Stimulated activated CD4-positive, alpha-beta T cell treated with anti-CD3 and anti-CD28 coated beads, Interleukin-2, amount 100 ng/mL, for 24 hours (primary cell): ENCODE results near the gene TRAPPC4.
"Not testable (repeated sequence)": the region's sequence is repeated elsewhere in the genome, so short reads cannot be mapped to it uniquely, and the experiment has no call there.

Experiments
- DNase-seq, 2 donors: peaks; one replicate each; pipeline ENCODE4 v3.0.0-alpha.2; 2020

Gene TRAPPC4

GRCh38 chr11:119014209-119014924, 4.2 kb upstream of the TRAPPC4 start:
- DNase-seq, result no peak

- DNase-seq, result no peak
Measured at GRCh38 chr11:119015054-119015611, 3.4 kb upstream of the TRAPPC4 start.

- DNase-seq, result no peak
Measured at GRCh38 chr11:119016216-119017009, 2.2 kb upstream of the TRAPPC4 start.

- DNase-seq, result not testable (repeated sequence)
Measured at GRCh38 chr11:119017377-119017776, 1.2 kb upstream of the TRAPPC4 start.

DNA sequence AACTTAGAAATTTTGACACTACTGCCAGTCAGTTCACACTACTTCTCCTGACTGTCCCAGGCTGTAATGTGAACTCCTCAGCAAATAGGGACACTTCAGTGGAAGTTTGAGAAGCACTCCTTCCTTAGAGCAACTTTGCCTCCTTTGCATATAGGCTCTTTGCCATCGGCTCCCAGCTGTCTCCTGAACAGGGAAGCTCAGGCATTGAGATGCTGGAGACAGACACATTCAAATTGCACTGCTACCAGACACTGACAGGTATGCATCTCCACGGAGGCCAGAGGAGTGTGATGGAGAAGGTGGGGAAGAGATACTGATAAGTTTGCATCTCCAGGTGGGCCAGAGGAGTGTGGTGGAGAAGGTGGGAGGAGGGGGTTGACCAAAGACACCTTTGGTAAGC, 1.4 kb downstream of the TRAPPC4 start:
- no peak for DNase-seq

DNA sequence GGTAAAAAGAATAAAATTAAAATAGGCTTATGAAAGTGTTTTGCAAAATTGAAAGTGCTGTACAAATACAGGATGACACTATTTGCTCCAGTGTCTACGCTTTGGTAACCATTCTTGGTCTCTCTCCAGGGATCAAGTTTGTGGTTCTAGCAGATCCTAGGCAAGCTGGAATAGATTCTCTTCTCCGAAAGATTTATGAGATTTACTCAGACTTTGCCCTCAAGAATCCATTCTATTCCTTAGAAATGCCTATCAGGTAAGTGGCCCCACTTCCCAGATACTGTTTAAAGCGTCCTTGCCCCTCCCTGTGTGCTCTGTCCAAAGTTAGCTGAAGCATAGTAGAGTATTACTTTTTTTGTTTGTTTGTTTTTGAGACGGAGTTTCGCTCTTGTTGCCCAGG, 3.1 kb downstream of the TRAPPC4 start:
- DNase-seq, result no peak

DNA sequence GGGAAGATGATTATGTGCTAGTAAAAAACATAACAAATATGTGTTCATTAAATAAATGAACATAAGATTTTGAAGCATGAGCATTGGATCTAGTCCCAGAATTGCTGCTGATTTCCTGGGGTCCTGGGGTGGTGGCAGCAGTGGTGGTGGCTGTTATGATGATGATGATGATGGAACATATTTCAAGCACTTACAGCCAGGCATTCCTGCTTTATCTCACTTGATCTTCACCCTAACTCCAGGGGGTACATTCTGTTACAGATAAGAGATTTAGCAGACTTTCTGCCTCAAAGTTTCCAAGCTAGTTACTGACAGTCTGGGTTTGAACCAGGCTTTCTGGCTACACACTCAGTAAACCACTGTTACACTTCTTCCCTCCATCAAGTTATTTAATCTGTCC, 5.2 kb downstream of the TRAPPC4 start:
- no peak for DNase-seq

DNA sequence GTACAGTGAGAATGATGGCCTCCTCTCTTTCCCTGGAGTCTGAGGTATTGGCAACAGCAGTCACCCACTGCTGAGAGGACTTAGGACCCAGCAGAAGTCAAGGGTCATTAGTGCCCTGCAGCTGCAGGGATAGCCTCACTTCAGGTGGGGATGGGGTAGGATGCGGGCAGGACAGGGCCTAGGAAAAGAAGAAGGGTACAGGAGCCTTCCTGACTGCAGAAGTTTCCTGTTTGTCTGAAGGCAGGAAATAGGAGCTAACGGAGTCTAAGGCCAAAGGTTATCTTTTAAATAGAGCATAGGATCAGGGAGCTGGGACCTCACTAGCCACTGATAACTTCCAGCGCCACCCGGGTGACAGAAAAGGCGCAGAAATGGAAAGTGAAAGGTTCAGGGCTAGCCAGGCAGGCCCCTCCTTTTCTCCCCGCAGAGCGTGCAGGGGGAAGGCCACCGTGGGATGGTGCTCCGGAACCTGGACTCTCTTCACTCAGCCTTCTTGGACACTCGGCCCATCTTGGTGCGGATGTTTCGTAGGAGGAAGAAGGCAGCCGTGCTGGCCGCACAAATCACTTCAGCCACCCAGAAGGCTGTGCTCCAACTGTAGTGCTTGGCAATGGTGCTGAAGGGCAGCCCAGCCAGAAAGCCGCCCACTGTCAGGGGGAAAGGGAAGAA, 6.0 kb downstream of the TRAPPC4 start:
- no peak for DNase-seq

DNA sequence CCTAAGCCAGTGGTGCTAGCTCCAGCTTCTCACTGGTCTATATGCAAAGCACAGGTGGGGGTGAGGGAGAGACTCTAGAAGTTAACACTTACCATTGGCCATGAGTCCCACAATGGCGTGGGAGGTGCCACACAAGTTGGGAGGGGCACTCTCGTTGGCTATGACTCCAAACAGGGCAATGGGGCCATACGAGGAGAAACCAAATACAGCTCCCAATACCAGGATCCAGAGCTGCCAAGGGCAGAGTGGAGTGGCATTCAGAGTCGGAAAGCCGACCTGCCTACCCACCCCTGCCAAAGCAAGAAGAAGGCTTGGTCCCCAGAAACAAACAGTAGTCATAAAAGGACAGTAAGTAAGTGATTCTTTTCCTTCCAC, 6.5 kb downstream of the TRAPPC4 start:
- DNase-seq, result no peak

DNA sequence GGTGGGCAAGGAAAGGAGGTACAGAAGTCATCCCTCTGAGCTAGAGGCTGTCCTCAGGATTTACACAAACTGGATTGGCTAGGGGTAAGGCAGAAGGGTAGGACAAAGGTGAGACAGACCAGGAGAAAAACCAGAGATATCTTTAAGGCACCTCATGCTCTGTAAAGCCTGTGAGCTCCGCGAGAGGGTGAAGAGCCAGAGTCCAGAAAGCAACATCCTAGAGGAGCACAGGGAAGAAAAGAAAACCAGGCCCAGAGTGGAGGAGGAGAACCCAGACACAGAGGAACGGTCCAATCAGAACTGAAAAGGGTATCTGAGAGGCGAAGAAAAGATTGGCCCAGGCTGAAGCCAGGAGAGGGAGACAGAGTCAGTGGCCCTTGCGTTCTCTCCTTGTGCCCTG, 7.0 kb downstream of the TRAPPC4 start:
- DNase-seq, result no peak

- DNase-seq, result no peak
Measured at GRCh38 chr11:119025978-119026766, 7.6 kb downstream of the TRAPPC4 start.

- no peak for DNase-seq
Measured at GRCh38 chr11:119026970-119027369, 8.4 kb downstream of the TRAPPC4 start.

- no peak for DNase-seq
Measured at GRCh38 chr11:119027561-119028345, 9.2 kb downstream of the TRAPPC4 start.

- DNase-seq, result no peak
Measured at GRCh38 chr11:119028346-119029068, 9.9 kb downstream of the TRAPPC4 start.

- no peak for DNase-seq
Measured at GRCh38 chr11:119029069-119029339, 10.4 kb downstream of the TRAPPC4 start.

- DNase-seq, result peak; percentile 52 to 67
Measured at GRCh38 chr11:119029340-119030028, 10.9 kb downstream of the TRAPPC4 start.

GRCh38 chr11:119030029-119030328, 11.4 kb downstream of the TRAPPC4 start:
- DNase-seq, result no peak

GRCh38 chr11:119030329-119031047, 11.9 kb downstream of the TRAPPC4 start, which contains the start of gene SLC37A4:
SLC37A4 (minus strand) TSS chr11:119030877.
- peak; percentile 97 to 100 for DNase-seq

DNA sequence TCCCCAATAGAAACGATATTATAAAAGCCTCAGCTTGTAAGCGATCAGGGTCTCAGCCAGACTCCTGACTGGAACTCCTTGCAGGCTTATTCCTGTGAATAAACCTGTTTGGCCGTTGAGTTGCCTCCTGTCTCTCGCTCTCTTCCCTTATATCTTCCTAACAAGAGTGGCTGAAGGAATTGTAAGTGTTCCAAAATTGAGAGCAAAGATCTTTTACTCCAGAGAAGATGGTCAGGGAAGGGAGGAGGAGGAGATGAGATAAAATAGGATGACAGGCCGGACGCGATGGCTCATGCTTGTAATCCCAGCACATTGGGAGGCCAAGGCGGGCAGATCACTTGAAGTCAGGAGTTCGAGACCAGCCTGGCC, 13.3 kb downstream of the TRAPPC4 start:
- DNase-seq, result no peak

DNA sequence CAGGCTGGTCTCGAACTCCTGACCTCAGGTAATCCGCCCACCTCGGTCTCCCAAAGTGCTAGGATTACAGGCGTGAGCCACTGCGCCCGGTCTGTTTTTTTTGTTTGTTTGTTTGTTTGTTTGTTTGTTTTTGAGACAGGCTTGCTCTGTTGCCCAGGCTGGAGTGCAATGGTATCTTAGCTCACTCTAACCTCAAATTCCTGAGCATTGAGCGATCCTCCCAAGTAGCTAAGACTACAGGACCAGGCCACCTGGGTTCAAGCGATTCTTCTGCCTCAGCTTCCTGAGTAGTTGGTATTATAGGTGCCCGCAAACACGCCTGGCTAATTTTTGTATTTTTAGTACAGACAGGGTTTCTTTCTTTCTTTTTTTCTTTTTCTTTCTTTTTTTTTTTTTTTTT, 14.9 kb downstream of the TRAPPC4 start:
- not testable (repeated sequence) for DNase-seq
